RWPE2 (cell line): ENCODE measurements around the gene FNDC10.
"Not testable (repeated sequence)": the region's sequence is repeated elsewhere in the genome, so short reads cannot be mapped to it uniquely, and the experiment has no call there.

Source experiments
- ATAC-seq: fragments of 200-7000 bp; cut with Tn5 transposase; 3 replicates; pipeline ENCODE4 v1.9.1; 2021; ENCODE audit warnings: low read depth
- DNase-seq: peaks from one replicate; pipeline ENCODE4 v3.0.0-alpha.2; 2020; ENCODE audit warnings: low spot score
- H3K27ac ChIP-seq: fragments of 450-650 bp; 2 replicates; pipeline ENCODE4 v1.5.1; 2017; ENCODE audit warnings: mild to moderate bottlenecking; ENCODE audit not compliant: poor library complexity, severe bottlenecking
- H3K27me3 ChIP-seq: fragments of 250-450 bp; sonication (Bioruptor Pico); 2 replicates; pipeline ENCODE4 v1.5.1; 2021; ENCODE audit warnings: mild to moderate bottlenecking, moderate library complexity; ENCODE audit not compliant: insufficient read depth, poor library complexity, severe bottlenecking
- H3K36me3 ChIP-seq: fragments of 250-450 bp; sonication (Bioruptor Pico); 2 replicates; pipeline ENCODE4 v1.5.1; 2020; ENCODE audit warnings: low read depth, mild to moderate bottlenecking, moderate library complexity
- H3K4me1 ChIP-seq: fragments of 250-450 bp; sonication (Bioruptor Pico); 2 replicates; pipeline ENCODE4 v1.5.1; 2021; ENCODE audit warnings: mild to moderate bottlenecking, moderate library complexity; ENCODE audit not compliant: insufficient read depth, poor library complexity, severe bottlenecking
- H3K4me3 ChIP-seq: fragments of 250-450 bp; sonication (Bioruptor Pico); 2 replicates; pipeline ENCODE4 v1.5.1; 2021; ENCODE audit warnings: mild to moderate bottlenecking, moderate library complexity; ENCODE audit not compliant: severe bottlenecking
- H3K9me3 ChIP-seq: fragments of 250-450 bp; sonication (Bioruptor Pico); 2 replicates; pipeline ENCODE4 v1.5.1; 2021; ENCODE audit warnings: mild to moderate bottlenecking, moderate library complexity; ENCODE audit not compliant: severe bottlenecking
- CTCF ChIP-seq: fragments of 450-650 bp; IDR thresholded peaks from one replicate; pipeline ENCODE4 v1.5.1; 2017; ENCODE audit warnings: mild to moderate bottlenecking, moderate library complexity; ENCODE audit not compliant: poor library complexity, severe bottlenecking

FNDC10 gene

GRCh38 chr1:1598720-1599029 lies 1.3 kb downstream of the FNDC10 start:
- H3K27ac ChIP-seq, result no peak overlapping the region
- H3K4me3 ChIP-seq, result no peak overlapping the region
- no peaks in the 10 kb centered on the region for H3K36me3 ChIP-seq
- H3K4me1 ChIP-seq, result no peaks in the 10 kb centered on the region
- no peaks in the 10 kb centered on the region for H3K27me3 ChIP-seq
- peak; percentile 66 for DNase-seq
- no peak for TF ChIP-seq CTCF
- no peaks in the 10 kb centered on the region for H3K9me3 ChIP-seq
- no peak for ATAC-seq

- no peaks in the 10 kb centered on the region for H3K4me1 ChIP-seq
- no peak overlapping the region for H3K27ac ChIP-seq
- TF ChIP-seq CTCF, result no peak
- H3K9me3 ChIP-seq, result no peaks in the 10 kb centered on the region
- ATAC-seq, result no peak
- H3K27me3 ChIP-seq, result no peaks in the 10 kb centered on the region
- peak; percentile 68 for DNase-seq
- H3K36me3 ChIP-seq, result no peaks in the 10 kb centered on the region
- H3K4me3 ChIP-seq, result no peak overlapping the region
Measured at GRCh38 chr1:1598051-1598719, 1.8 kb downstream of the FNDC10 start.

- Histone ChIP-seq H3K4me3 (no peak overlapping the region), H3K27ac (no peak overlapping the region), H3K36me3 (no peaks in the 10 kb centered on the region), H3K4me1 (no peaks in the 10 kb centered on the region), H3K9me3 (no peaks in the 10 kb centered on the region), H3K27me3 (no peaks in the 10 kb centered on the region)
- no peak for TF ChIP-seq CTCF
- DNase-seq (no peak), ATAC-seq (0 out of 3 replicates have a peak, but pooled peaks have one; percentile 17)
Measured at GRCh38 chr1:1597275-1597930, 2.5 kb downstream of the FNDC10 start.

GRCh38 chr1:1596493-1597274 lies 3.3 kb downstream of the FNDC10 start:
- H3K36me3 ChIP-seq, result no peaks in the 10 kb centered on the region
- no peak for DNase-seq
- H3K4me1 ChIP-seq, result no peaks in the 10 kb centered on the region
- no peak overlapping the region for H3K27ac ChIP-seq
- no peaks in the 10 kb centered on the region for H3K27me3 ChIP-seq
- H3K9me3 ChIP-seq, result no peaks in the 10 kb centered on the region
- no peak overlapping the region for H3K4me3 ChIP-seq
- TF ChIP-seq CTCF, result no peak
- ATAC-seq, result no peak; the same call in 2 of the 3 replicates

- not testable (repeated sequence) for DNase-seq, H3K9me3 ChIP-seq, H3K36me3 ChIP-seq, ATAC-seq, H3K4me3 ChIP-seq, H3K27ac ChIP-seq, H3K27me3 ChIP-seq, H3K4me1 ChIP-seq
Measured at GRCh38 chr1:1595341-1595740, 4.6 kb downstream of the FNDC10 start.
